GM04503 (cell line): ENCODE measurements around the gene DKKL1.

Source experiments
- DNase-seq: peaks from one replicate; pipeline ENCODE4 v3.0.0-alpha.2; 2012; ENCODE audit warnings: low read depth

Gene DKKL1

GRCh38 chr19:49422407-49423070 is 58.9 kb downstream of the DKKL1 start:
- DNase-seq, result no peak

DNA sequence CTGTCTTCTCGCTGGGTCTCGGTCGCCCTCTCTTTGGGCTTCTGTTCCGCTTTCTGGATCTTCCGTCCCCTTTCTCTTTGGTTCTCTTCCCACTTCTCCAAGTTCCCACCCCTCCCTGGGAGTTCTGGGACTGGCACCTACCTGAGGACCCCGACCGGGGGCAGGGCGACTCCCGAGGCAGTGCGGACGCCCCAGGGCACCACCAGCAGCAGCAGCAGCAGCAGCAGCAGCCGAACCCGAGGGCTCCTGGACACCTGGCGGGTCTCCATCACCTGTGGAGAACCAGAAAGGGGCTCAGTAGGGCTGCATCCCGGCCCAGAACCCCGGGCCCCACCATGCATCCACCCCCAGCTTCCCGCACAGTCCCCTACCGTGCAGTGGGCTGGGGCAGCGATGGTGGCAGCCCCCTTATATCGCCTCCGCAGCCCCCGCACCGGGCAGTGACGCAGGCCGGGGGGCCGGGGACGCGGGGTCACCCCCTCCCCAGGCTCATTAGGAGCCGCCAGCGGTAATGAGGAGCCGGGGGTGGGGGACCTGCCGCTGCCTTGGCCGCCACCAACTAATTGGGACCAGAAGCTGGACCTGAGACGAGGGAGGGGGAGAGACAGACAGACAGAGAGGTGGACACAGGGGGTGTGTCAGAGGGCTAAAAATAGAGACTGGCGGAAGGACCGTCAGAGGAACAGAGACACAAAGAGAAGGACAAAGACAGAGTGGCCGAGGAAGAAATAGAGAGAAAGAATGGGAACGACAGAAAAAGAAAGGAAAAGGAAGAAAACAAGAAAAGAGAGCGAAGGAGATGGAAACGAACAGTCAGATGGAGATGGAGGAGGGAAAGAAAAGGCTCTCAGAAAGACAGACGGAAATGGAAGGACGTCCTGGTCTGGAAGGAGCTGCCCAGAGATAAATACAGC is 59.7 kb downstream of the DKKL1 start, which contains the start of gene PTH2:
Gene PTH2, minus strand, starts transcription at position 371 of the 914 bp plus-strand sequence. Its CDS starts 102 bp downstream, at position 269.
- DNase-seq, result no peak

GRCh38 chr19:49423985-49424303 is 60.3 kb downstream of the DKKL1 start:
- DNase-seq, result no peak
